A673 (cell line): ENCODE data around the gene ST6GALNAC3. TPM values are rescaled to one million over a fixed set of nuclear protein-coding genes. Genes with fewer than 3 reads are reported as not detected.

Experiments used
- BruUV-seq: library from RNA; stranded (reverse); fragments of 400-500 nt; replicated peaks from 2 replicates; lab custom pipeline; 2021; lab: Mats Ljungman, UMichigan
- CTCF ChIA-PET: fragments of 300-600 bp; sonication (Branson Sonifier 250); formaldehyde crosslinking; loops from one replicate; lab custom pipeline; 2022; ENCODE audit warnings: antibody characterized with exemption; lab: Charles Lee
- POLR2A ChIA-PET: fragments of 300-600 bp; sonication (Branson Sonifier 250); formaldehyde crosslinking; loops from one replicate; lab custom pipeline; 2022; ENCODE audit warnings: antibody characterized with exemption; ENCODE audit not compliant: low non-redundant PET; lab: Charles Lee
- DNase-seq: peaks from one replicate; pipeline ENCODE4 v3.0.0-alpha.2; 2015; ENCODE audit warnings: low spot score
- H3K27ac ChIP-seq: fragments of 200-600 bp; sonication (generic); 2 replicates; pipeline ENCODE4 v1.5.1; 2016; ENCODE audit warnings: mixed run types, low read depth, mild to moderate bottlenecking, mixed read lengths, antibody characterized with exemption, low read length; ENCODE audit not compliant: poor library complexity, severe bottlenecking
- H3K27me3 ChIP-seq: fragments of 200-600 bp; sonication (generic); replicated peaks from 2 replicates; pipeline ENCODE4 v1.6.1; 2017; ENCODE audit warnings: mixed run types, low read depth, mild to moderate bottlenecking, mixed read lengths, antibody characterized with exemption, low read length; ENCODE audit not compliant: insufficient read depth, poor library complexity
- H3K36me3 ChIP-seq: fragments of 200-600 bp; sonication (generic); 2 replicates; pipeline ENCODE4 v1.6.1; 2016; ENCODE audit warnings: mixed run types, mild to moderate bottlenecking, mixed read lengths, antibody characterized with exemption, low read length; ENCODE audit not compliant: insufficient read depth, poor library complexity, severe bottlenecking
- H3K4me1 ChIP-seq: fragments of 200-600 bp; sonication (generic); 2 replicates; pipeline ENCODE4 v1.6.1; 2017; ENCODE audit warnings: mixed run types, mild to moderate bottlenecking, mixed read lengths, antibody characterized with exemption, low read length; ENCODE audit not compliant: insufficient read depth, poor library complexity, severe bottlenecking
- H3K4me3 ChIP-seq: fragments of 200-600 bp; sonication (generic); 2 replicates; pipeline ENCODE4 v1.5.1; 2016; ENCODE audit warnings: low read depth, mixed run types, mild to moderate bottlenecking, mixed read lengths, low read length; ENCODE audit not compliant: poor library complexity, severe bottlenecking
- H3K9me3 ChIP-seq: fragments of 200-600 bp; sonication (generic); 2 replicates; pipeline ENCODE4 v1.6.1; 2016; ENCODE audit warnings: mixed run types, low read depth, mild to moderate bottlenecking, mixed read lengths, antibody characterized with exemption, low read length; ENCODE audit not compliant: poor library complexity, severe bottlenecking
- EZH2 ChIP-seq: fragments of 200-600 bp; sonication (generic); IDR thresholded peaks from 2 replicates; pipeline ENCODE4 v1.6.1; 2017; ENCODE audit warnings: borderline replicate concordance, low read depth, mild to moderate bottlenecking, mixed read lengths, antibody characterized with exemption, low read length; ENCODE audit not compliant: poor library complexity, severe bottlenecking
- intact Hi-C: fragments of 100-400 bp; cut with micrococcal nuclease; formaldehyde crosslinking; loops from one replicate; pipeline ENCODE4 v1.10.0; 2022; ENCODE audit not compliant: unreplicated experiment
- total RNA-seq: library from RNA; stranded (reverse); gene quantifications from 2 replicates; pipeline ENCODE4 v1.2.3, GENCODE V29; 2021
- TF ChIP-seq, protein P1 (sequence below): fragments of 300-800, 200-600 bp; sonication (generic); conservative IDR thresholded peaks from 2 replicates; pipeline ENCODE4 v1.5.1; 2017; ENCODE audit warnings: low read depth, mild to moderate bottlenecking, antibody characterized with exemption, low read length, moderate library complexity, mixed read lengths

Gene ST6GALNAC3
- total RNA-seq, 1 experiment from 2014 or later, result 1.2 TPM

DNA sequence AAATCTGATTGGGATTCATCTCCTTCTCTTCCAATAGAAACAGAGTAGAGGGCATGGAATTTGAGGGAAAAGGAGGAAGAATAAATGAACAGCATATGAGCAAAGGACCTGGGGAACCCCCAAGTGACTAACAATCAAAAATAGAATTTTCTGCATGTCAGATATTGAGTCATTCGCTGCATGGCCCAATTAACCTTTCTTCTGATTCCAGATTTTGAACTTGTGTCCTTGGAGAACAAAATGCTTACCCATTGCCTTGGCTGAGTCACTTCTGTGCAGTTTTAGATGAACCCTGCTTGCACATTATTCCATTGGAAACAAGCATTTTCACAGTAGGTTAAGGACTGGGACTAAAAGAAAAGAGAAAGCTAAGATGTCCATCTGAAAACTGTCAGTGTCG lies 390.5 kb downstream of the ST6GALNAC3 start:
- POLR2A ChIA-PET, result no interaction called here
- H3K27ac ChIP-seq, result no peak overlapping the region
- CTCF ChIA-PET, result no interaction called here
- H3K4me3 ChIP-seq, result no peak overlapping the region
- no peaks in the 10 kb centered on the region for H3K4me1 ChIP-seq
- BruUV-seq, result no TSS peak
- no peak for TF ChIP-seq EZH2
- TF ChIP-seq, protein P1, sequence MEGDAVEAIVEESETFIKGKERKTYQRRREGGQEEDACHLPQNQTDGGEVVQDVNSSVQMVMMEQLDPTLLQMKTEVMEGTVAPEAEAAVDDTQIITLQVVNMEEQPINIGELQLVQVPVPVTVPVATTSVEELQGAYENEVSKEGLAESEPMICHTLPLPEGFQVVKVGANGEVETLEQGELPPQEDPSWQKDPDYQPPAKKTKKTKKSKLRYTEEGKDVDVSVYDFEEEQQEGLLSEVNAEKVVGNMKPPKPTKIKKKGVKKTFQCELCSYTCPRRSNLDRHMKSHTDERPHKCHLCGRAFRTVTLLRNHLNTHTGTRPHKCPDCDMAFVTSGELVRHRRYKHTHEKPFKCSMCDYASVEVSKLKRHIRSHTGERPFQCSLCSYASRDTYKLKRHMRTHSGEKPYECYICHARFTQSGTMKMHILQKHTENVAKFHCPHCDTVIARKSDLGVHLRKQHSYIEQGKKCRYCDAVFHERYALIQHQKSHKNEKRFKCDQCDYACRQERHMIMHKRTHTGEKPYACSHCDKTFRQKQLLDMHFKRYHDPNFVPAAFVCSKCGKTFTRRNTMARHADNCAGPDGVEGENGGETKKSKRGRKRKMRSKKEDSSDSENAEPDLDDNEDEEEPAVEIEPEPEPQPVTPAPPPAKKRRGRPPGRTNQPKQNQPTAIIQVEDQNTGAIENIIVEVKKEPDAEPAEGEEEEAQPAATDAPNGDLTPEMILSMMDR, result no peak
- no peaks in the 10 kb centered on the region for H3K36me3 ChIP-seq
- intact Hi-C loops, result no loop called here
- H3K27me3 ChIP-seq, result no peaks in the 10 kb centered on the region
- no peaks in the 10 kb centered on the region for H3K9me3 ChIP-seq
- no peak for DNase-seq

DNA sequence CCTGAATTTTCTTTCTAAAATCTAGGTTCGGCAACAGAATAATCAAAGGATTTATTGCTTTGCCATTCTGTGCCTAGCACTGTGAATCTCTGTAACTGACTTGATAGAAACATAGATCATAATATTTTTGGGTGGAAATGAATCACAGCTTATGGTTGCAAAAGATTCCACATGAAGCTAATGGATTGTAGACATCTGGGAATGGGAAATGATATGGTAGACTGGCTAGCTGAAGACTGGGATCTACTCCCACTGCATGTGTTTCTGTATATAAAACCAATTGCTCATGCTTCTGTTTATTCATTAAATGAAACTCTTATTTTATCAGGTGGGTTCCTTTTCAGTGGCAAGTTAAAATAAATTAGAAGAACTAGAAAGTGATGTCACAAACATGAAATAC lies 395.6 kb downstream of the ST6GALNAC3 start:
- Histone ChIP-seq H3K4me3 (no peak overlapping the region), H3K27ac (no peak overlapping the region), H3K9me3 (no peaks in the 10 kb centered on the region), H3K4me1 (no peaks in the 10 kb centered on the region), H3K36me3 (no peaks in the 10 kb centered on the region), H3K27me3 (no peaks in the 10 kb centered on the region)
- BruUV-seq, result no TSS peak
- ChIA-PET POLR2A (no interaction called here), CTCF (no interaction called here)
- TF ChIP-seq EZH2, result no peak
- TF ChIP-seq, protein P1, result no peak
- no peak for DNase-seq
- intact Hi-C loops, result no loop called here

DNA sequence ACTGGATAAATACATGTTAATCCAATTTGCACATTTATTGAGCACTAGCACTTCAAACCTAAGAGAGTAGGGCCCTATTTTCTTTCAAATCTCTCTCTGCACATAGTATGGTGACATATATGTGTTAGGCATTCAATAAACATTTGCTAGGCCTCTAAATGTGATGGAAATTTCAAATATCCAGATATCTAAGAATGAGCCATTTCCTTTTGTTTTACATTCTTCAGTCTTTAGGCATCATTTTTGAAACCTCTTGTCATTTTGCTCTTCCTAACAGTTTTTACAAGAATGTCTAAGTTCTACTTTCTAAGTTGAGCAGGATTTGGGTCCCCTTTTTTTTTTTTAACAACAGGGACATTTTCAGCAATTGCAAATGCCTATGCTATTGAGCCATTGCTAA lies 397.0 kb downstream of the ST6GALNAC3 start:
- H3K4me3 ChIP-seq, result no peak overlapping the region
- BruUV-seq, result no TSS peak
- H3K27ac ChIP-seq, result no peak overlapping the region
- no peak for DNase-seq
- intact Hi-C loops, result no loop called here
- ChIA-PET POLR2A (no interaction called here), CTCF (interaction anchor here (1.2 kb wide), 1 partner anchor 9 kb away, joined by 3 read pairs; no protein-coding TSS in a partner anchor)
- TF ChIP-seq EZH2, result no peak
- TF ChIP-seq, protein P1, result no peak
- no peaks in the 10 kb centered on the region for H3K36me3 ChIP-seq
- H3K9me3 ChIP-seq, result no peaks in the 10 kb centered on the region
- no peaks in the 10 kb centered on the region for H3K27me3 ChIP-seq
- H3K4me1 ChIP-seq, result no peaks in the 10 kb centered on the region
